ENCODE measurements around the gene NCK2. TPM values are rescaled to one million over a fixed set of nuclear protein-coding genes. Genes with fewer than 3 reads are reported as not detected.

The NCK2 gene
- total and polyA plus RNA-seq, 10 of the 15 experiments (the other 5 are each of a cell fraction or from before 2014, with no cell fraction given), result 1.2 to 30.9 (median 14.1) TPM

DNA sequence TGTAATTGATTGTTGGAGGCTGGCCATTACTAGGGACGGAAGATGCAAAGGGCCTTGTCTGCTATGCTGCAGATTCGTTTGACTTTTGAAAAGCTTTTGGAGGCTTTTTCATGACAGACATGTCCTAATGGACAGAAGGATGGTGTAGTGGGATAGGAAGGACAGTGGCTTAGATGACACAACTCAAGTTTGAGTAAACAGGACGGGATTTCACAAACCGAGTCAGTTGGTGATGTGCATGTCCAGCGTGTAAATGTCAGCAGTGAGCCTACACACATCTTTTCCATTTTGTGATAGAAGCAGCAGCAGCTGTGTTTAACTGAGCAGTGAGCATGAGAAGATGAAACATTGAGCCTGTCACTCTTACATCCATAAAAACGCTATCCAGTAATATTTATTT lies 76.0 kb downstream of the NCK2 start:
- ChIA-PET RAD21 (ENCODE audit: unreplicated experiment) (interaction anchor here (2.0 to 2.5 kb wide), 2 partner anchors 19 to 23 kb away, joined by 9 to 26 read pairs; no protein-coding TSS in a partner anchor), SMC1A (ENCODE audit: uncharacterized antibody, unreplicated experiment) (interaction anchor here (0.9 to 4.5 kb wide), 7 partner anchors 8 to 74 kb away, joined by 3 to 33 read pairs (median 8); no protein-coding TSS in a partner anchor), POLR2A (interaction anchor here (0.8 kb wide), 1 partner anchor 22 kb away, joined by 3 read pairs; no protein-coding TSS in a partner anchor), CTCF (interaction anchor here (0.9 to 2.2 kb wide), 4 partner anchors 12 to 73 kb away, joined by 3 to 16 read pairs (median 6); no protein-coding TSS in a partner anchor)
- Histone ChIP-seq H4K20me1 (ENCODE audit: control insufficient read depth, insufficient read depth) (no peaks in the 10 kb centered on the region), H3K9me3 (replicated peaks; ENCODE audit: control insufficient read depth, insufficient read depth, low read length) (no peaks in the 10 kb centered on the region), H3K4me3 (no peak overlapping the region), H3K79me2 (ENCODE audit: control insufficient read depth, insufficient read depth, low read length) (peaks cover 7% of the 10 kb centered on the region), H3K27ac (ENCODE audit: control insufficient read depth, insufficient read depth) (no peak overlapping the region), H3K9ac (ENCODE audit: control insufficient read depth, insufficient read depth, low read length) (no peak overlapping the region), H2AFZ (ENCODE audit: control insufficient read depth, low read depth, low read length) (no peak overlapping the region), H3K36me3 (ENCODE audit: control insufficient read depth in 2 of 2, insufficient read depth in 2 of 2, low read length in 1 of 2) (peaks cover 0 to 3% of the 10 kb centered on the region in 2 experiments; a peak in 1 of 4 replicates), H3K4me1 (ENCODE audit: control insufficient read depth, insufficient read depth, low read length) (peaks cover 13% of the 10 kb centered on the region; the same call in 1 of the 2 replicates), H3K27me3 (replicated peaks in 1 of 2; ENCODE audit: control insufficient read depth in 2 of 2, insufficient read depth in 2 of 2, low read length in 1 of 2) (no peaks in the 10 kb centered on the region), H3K4me2 (ENCODE audit: control insufficient read depth, insufficient read depth) (no peak overlapping the region)
- DNase-seq (ENCODE audit: low read depth, low spot score) (no peak), FAIRE-seq (no peak), ATAC-seq (no peak)
- intact Hi-C loops (cut with micrococcal nuclease; ENCODE audit: unreplicated experiment), result no loop called here
- TF ChIP-seq, protein P1, sequence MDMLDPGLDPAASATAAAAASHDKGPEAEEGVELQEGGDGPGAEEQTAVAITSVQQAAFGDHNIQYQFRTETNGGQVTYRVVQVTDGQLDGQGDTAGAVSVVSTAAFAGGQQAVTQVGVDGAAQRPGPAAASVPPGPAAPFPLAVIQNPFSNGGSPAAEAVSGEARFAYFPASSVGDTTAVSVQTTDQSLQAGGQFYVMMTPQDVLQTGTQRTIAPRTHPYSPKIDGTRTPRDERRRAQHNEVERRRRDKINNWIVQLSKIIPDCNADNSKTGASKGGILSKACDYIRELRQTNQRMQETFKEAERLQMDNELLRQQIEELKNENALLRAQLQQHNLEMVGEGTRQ (IDR thresholded peaks at IDR 0.05; ENCODE audit: borderline replicate concordance, low read depth, low read length), result no peak
- TF ChIP-seq TCF7 (IDR thresholded peaks at IDR 0.05; ENCODE audit: borderline replicate concordance) (no peak), TCF3 (IDR thresholded peaks at IDR 0.05; ENCODE audit: borderline replicate concordance, insufficient read depth, low read depth, low read length) (no peak), CHD4 (IDR thresholded peaks at IDR 0.05) (no peak), TBL1XR1 (IDR thresholded peaks at IDR 0.05; ENCODE audit: low read depth, low read length) (no peak), RUNX3 (IDR thresholded peaks at IDR 0.05; ENCODE audit: low read length) (no peak), SUPT20H (IDR thresholded peaks at IDR 0.05; ENCODE audit: borderline replicate concordance, control insufficient read depth, low read depth, low read length) (no peak), POLR2A (IDR thresholded peaks at IDR 0.05; ENCODE audit: low read depth, low read length) (no peak), KAT2A (conservative IDR thresholded peaks at IDR 0.05; ENCODE audit: control insufficient read depth, low read depth, low read length) (no peak), FOXK2 (IDR thresholded peaks at IDR 0.05) (no peak), MYC (IDR thresholded peaks at IDR 0.05; ENCODE audit: insufficient read depth, insufficient read length, insufficient replicate concordance, low read length, severe bottlenecking) (no peak), NRF1 (conservative IDR thresholded peaks at IDR 0.05; ENCODE audit: low read depth, low read length) (no peak), IRF4 (IDR thresholded peaks at IDR 0.05; ENCODE audit: low read depth, low read length) (no peak)
- BruUV-seq (replicated peaks), result no TSS peak
- 83% methylated on average over 6 of the region's 6 CpGs for WGBS (ENCODE audit: insufficient coverage, insufficient replicate concordance, low lambda C conversion rate, missing lambda C conversion rate)
- in situ Hi-C loops (cut with MboI), result no loop called here

All from GM12878 (cell line).